Prostate gland (tissue), 2 donors: ENCODE data around the gene PLXDC1. TPM values are rescaled to one million over a fixed set of nuclear protein-coding genes. Genes with fewer than 3 reads are reported as not detected.

Source experiments
- DNase-seq: peaks from one replicate; pipeline ENCODE4 v3.0.0-alpha.2; 2019; ENCODE audit warnings: low spot score
- H3K27ac ChIP-seq, 2 donors: fragments of 200-600 bp; sonication (generic); 2 replicates each; pipeline ENCODE4 v1.5.1; 2017 to 2019
- H3K27me3 ChIP-seq: fragments of 200-600 bp; sonication (generic); replicated peaks from 2 replicates; pipeline ENCODE4 v1.5.1; 2019; ENCODE audit not compliant: insufficient read depth
- H3K36me3 ChIP-seq, 2 donors: fragments of 200-600 bp; sonication (generic); 1 replicate in 1 of 2; 2 replicates in 1 of 2; pipeline versions ENCODE4 v1.5.1 to v1.8.1; 2017 to 2019
- H3K4me1 ChIP-seq: fragments of 200-600 bp; sonication (generic); replicated peaks from 2 replicates; pipeline ENCODE4 v1.5.1; 2019
- H3K4me3 ChIP-seq, 2 donors: fragments of 200-600 bp; sonication (generic); 2 replicates each; pipeline ENCODE4 v1.5.1; 2017 to 2019
- H3K9me3 ChIP-seq: fragments of 200-600 bp; sonication (generic); 2 replicates; pipeline ENCODE4 v1.5.1; 2017
- CTCF ChIP-seq, 4 experiments: fragments of 200-600 bp in 2 of 4; fragments of 450-650 bp in 2 of 4; sonication (generic) in 2 of 4; IDR thresholded peaks; 1 replicate in 3 of 4; 2 replicates in 1 of 4; pipeline ENCODE4 v1.5.1; 2016 to 2019; ENCODE audit warnings: antibody characterized with exemption in 4 of 4, mild to moderate bottlenecking in 2 of 4, moderate library complexity in 2 of 4
- POLR2A ChIP-seq: fragments of 450-650 bp; IDR thresholded peaks from one replicate; pipeline ENCODE4 v1.6.1; 2016; ENCODE audit warnings: antibody characterized with exemption, mild to moderate bottlenecking
- POLR2AphosphoS5 ChIP-seq: sonication (generic); formaldehyde crosslinking; IDR thresholded peaks from one replicate; pipeline ENCODE4 v1.6.1; 2017; ENCODE audit warnings: antibody characterized with exemption
- WGBS: methylation state at CpG from one replicate; pipeline ENCODE4 v1.1.5; 2018; 5-methylcytosine and 5-hydroxymethylcytosine counted together
- intact Hi-C: fragments of 100-400 bp; cut with DNase I; formaldehyde crosslinking; loops from one replicate; pipeline ENCODE4 v1.14.2; 2022
- total RNA-seq, 2 donors: library from RNA; depleted of rRNA; stranded (reverse); fragments of >200 nt; gene quantifications; one replicate each; pipeline ENCODE4 v1.1.0, GENCODE V29; 2016

The PLXDC1 gene
- total RNA-seq, 2 donors from 2014 or later, result 3.9 to 5.4 TPM

DNA sequence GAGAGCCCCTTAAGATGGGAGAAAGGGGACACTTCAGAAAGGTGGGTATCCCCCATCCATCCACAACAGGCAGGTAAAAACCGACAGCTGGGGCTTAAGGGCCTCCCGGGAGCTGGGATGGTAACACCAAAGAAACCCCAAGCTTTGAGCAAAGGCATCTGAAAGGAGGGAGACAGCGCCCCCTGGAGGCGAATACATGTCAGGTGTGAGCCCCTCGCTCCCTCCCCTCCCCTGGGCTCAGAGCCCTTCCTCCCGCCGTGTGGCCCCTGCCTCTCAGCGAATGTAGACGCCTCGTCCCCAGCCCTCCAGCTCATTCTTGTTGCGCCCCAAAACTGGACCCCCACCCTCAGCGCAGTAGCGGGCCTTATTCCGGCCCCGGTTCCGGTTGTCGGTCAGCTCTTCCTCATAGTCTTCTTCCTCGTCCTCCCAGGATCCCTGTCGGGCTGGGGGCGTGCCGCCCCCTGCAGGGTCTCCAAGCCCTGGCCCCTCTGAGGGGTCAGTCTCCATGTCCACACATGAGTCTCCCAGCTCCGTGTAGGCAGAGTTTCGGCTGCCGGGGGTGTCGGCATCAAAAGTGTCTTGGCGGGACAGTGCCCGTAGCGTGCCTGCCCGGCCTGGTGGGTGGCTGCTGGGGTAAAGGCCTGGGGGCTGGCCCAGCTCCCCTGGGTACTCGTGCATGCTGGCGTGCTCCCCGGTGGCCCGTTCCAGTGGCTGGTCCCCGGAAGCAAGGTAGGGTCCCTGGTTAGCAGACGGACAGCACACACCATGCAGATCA, 23.7 kb upstream of the PLXDC1 start:
- peak; percentile 57 for DNase-seq

DNA sequence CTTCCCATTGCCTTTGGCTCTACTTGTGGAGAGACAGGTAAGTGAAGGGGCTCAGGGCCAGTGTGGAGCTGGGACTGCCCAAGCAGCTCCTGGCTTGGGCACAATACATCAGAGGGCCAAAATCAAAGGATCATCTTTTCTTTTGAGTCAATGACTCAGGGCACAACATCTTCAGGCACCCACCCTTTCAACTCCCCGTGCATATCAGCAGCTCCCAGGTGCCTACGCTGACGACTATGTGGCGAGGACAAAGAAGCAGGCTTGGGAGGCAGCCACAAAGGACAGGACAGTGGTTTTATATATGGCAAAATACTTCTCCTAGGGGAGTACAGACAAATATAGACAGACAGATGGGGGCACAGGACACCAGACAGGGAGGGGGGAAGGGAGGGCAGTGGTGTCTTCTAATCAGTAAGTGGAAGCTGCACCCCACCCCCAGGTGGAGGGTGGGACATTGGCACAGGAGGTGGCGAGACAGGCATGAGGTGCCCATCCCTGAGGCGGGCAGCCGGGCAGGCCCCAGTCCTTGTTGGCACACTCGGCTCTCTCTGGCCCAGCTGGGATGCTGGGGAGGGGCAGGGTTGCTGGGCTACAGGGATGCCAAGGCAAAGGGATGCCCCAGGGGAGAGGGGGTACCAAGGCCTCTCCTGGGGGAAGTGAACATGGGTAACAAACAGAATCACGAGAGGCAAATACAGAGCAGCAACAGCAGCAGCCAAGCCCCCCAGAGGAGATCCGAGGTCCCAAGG, 22.3 kb upstream of the PLXDC1 start:
- Histone ChIP-seq H3K36me3 (no peaks in the 10 kb centered on the region), H3K9me3 (no peaks in the 10 kb centered on the region), H3K4me3 (no peak overlapping the region), H3K27ac (no peak overlapping the region), H3K4me1 (no peaks in the 10 kb centered on the region), H3K27me3 (no peaks in the 10 kb centered on the region)
- TF ChIP-seq POLR2AphosphoS5 (no peak), POLR2A (no peak), CTCF (IDR thresholded peaks at IDR 0.05) (no peak)
- WGBS, result 63% methylated on average over 10 of the region's 10 CpGs
- intact Hi-C loops, result no loop called here
- DNase-seq, result no peak

More for the DNA sequence above, 23.7 kb upstream of the PLXDC1 start:
- Histone ChIP-seq H3K27me3 (no peaks in the 10 kb centered on the region), H3K27ac (no peak overlapping the region), H3K4me3 (no peak overlapping the region), H3K4me1 (no peaks in the 10 kb centered on the region), H3K36me3 (no peaks in the 10 kb centered on the region), H3K9me3 (no peaks in the 10 kb centered on the region)
- intact Hi-C loops, result no loop called here
- whole genome bisulfite sequencing, result 57% methylated on average over 35 of the region's 35 CpGs
- TF ChIP-seq POLR2A, result no peak
- peak; percentile 58 to 77 (median 71) for TF ChIP-seq CTCF (IDR thresholded peaks at IDR 0.05)

- WGBS, result 86% methylated on average over 5 of the region's 5 CpGs
- TF ChIP-seq CTCF (IDR thresholded peaks at IDR 0.05), result no peak
- no peak for TF ChIP-seq POLR2A
- no peak for TF ChIP-seq POLR2AphosphoS5
- intact Hi-C loops, result no loop called here
- Histone ChIP-seq H3K36me3 (no peaks in the 10 kb centered on the region), H3K9me3 (no peaks in the 10 kb centered on the region), H3K27ac (no peak overlapping the region), H3K4me1 (no peaks in the 10 kb centered on the region), H3K27me3 (no peaks in the 10 kb centered on the region), H3K4me3 (no peak overlapping the region)
- no peak for DNase-seq
Measured at GRCh38 chr17:39173080-39173479, 21.6 kb upstream of the PLXDC1 start.

DNA sequence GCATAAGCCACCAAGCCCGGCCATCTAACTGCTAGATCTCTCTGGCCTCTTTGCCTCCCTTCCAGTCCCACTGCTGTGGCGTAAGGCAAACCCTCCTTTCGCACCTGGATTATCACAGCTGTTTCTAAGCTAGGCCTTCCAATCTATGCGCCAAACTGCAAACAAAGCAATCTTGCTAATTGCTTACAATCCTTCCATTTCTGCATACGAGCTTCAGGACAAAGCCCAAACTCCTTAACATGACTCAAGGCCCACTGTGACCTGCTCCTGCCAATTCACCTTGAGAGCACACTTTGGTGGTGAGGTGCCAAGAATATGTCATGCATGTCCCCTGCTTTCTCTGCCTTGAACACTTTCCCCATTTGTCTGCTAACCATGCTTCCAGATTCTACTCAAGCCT, 20.5 kb upstream of the PLXDC1 start:
- no peak overlapping the region for H3K4me3 ChIP-seq
- TF ChIP-seq POLR2A (no peak), POLR2AphosphoS5 (no peak), CTCF (IDR thresholded peaks at IDR 0.05) (no peak)
- intact Hi-C loops, result no loop called here
- DNase-seq, result no peak
- H3K27ac ChIP-seq, result no peak overlapping the region
- H3K27me3 ChIP-seq, result no peaks in the 10 kb centered on the region
- H3K9me3 ChIP-seq, result no peaks in the 10 kb centered on the region
- no peaks in the 10 kb centered on the region for H3K36me3 ChIP-seq
- WGBS, result 90% methylated on average over 5 of the region's 5 CpGs
- H3K4me1 ChIP-seq, result no peaks in the 10 kb centered on the region

- no peaks in the 10 kb centered on the region for H3K4me1 ChIP-seq
- H3K9me3 ChIP-seq, result no peaks in the 10 kb centered on the region
- no peak overlapping the region for H3K27ac ChIP-seq
- DNase-seq, result no peak
- TF ChIP-seq POLR2A (no peak), CTCF (IDR thresholded peaks at IDR 0.05) (no peak), POLR2AphosphoS5 (no peak)
- H3K4me3 ChIP-seq, result no peak overlapping the region
- intact Hi-C loops, result no loop called here
- no peaks in the 10 kb centered on the region for H3K36me3 ChIP-seq
- no peaks in the 10 kb centered on the region for H3K27me3 ChIP-seq
- WGBS, result 84% methylated on average over 6 of the region's 6 CpGs
Measured at GRCh38 chr17:39170558-39170957, 19.1 kb upstream of the PLXDC1 start.
